Activated T-cell treated with anti-CD3 and anti-CD28 coated beads for 24 hours (primary cell): ENCODE results near the gene PCSK4.
"Not testable (repeated sequence)": the region's sequence is repeated elsewhere in the genome, so short reads cannot be mapped to it uniquely, and the experiment has no call there.

Experiments used
- DNase-seq: peaks from one replicate; pipeline ENCODE4 v3.0.0-alpha.2; 2020; ENCODE audit warnings: low read depth

The PCSK4 gene

GRCh38 chr19:1453525-1454364 is 36.4 kb downstream of the PCSK4 start:
- no peak for DNase-seq

- no peak for DNase-seq
These were observed 37.2 kb downstream of the PCSK4 start for GRCh38 chr19:1452802-1453524.

DNA sequence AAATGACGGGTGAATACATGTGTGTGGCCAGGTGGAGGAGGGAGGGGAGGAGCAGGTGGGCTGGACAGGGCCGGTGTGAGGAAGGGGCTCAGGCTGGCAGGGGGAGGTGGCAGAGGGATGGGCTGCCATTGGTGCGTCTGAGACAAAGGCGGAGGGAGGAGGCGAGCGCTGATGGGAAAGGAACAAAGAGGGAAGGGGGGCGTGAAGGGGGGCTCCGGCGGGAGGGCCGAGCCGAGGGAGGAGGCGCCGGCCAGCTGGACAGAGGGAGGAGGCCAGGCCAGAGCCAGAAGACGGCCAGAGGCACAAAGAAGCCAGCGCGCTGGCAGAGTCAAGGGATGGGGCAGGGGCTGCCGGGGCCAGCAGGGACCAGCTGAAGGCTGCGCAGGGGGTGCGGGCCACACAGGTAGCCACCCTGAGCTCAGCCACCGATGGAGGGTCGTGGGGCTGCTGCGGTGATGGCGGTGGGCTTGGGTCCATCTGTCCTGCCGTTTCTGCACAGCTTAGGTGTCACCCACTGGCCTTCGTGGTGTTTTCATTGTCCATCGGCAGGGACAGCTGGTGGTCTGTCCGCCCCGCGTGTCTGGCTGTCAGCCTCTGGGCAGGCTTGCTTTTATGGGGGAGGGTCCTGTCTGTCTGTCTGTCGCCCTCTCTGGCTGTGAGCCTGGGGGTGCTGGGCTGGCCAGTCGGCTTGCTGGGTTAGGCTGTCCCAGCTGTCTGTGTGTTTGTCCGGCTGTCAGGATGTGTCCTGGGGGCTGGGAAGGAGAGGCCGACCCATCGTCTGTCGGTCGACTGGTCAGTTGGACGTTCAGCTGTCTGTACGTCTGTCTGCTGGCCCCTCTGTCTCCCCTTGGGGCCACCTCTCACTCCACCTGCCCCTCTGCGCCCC is 38.0 kb downstream of the PCSK4 start:
- DNase-seq: no peak

DNA sequence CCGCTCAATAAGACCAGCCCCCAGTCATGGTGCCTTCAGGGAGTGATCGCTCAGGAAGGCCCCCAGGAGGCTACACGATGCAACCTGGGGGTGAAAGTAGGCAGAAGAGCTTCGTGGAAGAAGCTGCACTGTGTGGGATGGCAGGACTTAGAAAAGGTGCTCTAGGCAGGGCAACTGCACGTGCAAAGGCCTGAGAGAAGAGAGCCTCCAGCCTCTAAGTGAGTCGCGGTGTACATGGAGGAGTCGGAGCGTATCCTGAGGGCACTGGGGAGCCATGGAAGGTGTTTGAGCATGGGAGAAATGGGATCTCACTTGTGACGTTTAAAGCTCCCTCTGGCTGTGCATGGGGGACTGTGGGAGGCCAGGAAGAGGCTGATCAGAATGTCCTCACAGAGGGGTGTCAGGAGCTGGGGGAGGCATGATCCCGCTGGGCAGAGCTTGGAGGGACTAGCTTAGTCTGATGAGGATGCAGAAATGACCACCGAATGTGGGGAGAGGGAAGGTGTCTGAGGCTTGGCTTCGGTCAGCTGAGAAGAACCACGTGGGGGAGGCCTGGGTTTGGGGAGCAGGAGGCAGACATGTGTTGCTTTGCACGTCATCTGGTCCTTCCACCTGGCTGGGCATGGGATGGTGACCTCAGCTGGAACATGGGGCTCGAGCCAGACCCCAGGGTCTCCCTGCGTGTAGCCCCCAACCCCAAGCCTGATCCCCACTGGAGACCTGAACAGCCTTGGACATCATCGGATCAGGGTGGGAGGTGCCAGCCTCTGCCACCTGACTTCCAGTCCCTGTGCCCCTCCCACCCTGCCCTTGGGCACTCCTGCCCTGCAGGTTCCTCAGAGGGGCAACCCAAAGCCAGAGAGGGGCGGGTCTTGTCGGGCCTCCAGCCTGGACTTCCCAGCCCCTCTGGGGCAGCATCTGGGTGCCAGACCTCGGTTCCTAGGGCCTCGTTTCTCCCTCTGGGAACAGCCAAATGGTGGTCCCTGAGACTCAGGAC is 39.1 kb downstream of the PCSK4 start:
- no peak for DNase-seq

GRCh38 chr19:1449467-1450442 is 40.4 kb downstream of the PCSK4 start, which contains the start of gene APC2:
TSS of gene APC2 (plus strand) at chr19:1450121. CDS start at chr19:1453002, 2,881 bp downstream.
- DNase-seq: no peak

- no peak for DNase-seq
These were observed 42.2 kb downstream of the PCSK4 start for GRCh38 chr19:1447944-1448343.

DNA sequence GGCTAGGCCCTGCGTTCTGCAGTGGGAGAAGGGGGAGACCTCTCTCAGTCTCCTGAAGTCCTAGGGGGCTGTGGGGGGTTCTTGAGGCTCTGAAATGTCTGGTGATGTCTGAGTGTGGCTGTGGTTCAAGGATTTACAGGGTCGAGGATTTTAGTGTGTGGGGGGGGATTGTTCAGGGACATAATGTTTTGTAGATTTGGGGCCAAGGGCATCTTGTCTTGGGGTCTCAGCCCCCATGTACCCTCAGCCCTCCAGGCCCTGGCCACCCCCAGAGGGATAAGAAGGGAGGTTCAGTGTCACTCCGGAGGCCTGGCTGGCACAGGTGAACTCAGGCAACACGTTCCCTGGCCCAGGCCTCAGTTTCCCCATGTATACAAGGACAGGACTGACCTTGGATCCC is 42.6 kb downstream of the PCSK4 start:
- DNase-seq: no peak

DNA sequence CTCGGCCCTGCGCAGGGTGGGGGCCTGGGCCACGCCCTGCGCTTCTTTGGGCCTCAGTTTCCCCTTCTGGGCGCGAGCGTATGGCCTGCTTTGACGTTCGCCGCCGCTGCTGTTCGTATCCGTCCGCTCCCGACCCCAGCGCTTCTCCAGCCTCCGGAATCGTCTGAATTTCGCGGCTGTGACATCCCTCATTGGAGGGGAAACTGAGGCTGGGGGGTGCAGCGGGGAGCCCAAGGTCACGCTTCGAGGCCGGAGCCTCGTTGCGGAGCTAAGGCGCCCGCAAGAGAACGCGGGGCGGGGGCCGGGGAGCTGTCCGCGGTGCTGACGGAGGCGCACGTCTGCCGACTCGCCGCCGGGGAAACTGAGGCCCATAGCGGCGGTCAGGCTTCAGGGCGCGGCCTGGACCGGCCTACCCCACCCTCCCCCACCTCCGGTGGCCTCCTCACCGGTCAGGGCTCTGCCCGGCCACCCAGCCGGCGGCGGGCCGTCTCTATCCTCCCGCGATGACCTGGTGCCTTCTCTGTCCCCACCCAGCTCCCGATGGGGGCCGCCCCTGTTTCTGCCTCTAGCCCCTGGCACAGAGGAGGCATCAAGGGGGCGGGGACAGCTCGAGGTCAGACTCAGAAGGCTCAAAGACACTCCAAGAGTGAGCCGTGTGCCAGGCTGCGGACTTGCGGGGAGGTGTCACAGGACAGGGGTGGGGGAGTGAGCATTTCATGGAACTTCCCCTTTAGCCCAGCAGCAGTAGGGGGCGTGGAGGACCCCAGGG is 43.3 kb downstream of the PCSK4 start:
- no peak for DNase-seq

GRCh38 chr19:1445932-1446712 is 44.0 kb downstream of the PCSK4 start:
- DNase-seq: no peak

- DNase-seq: peak; percentile 72
These were observed 44.8 kb downstream of the PCSK4 start for GRCh38 chr19:1445185-1445931.

GRCh38 chr19:1441677-1442438 is 48.3 kb downstream of the PCSK4 start:
- DNase-seq: no peak

DNA sequence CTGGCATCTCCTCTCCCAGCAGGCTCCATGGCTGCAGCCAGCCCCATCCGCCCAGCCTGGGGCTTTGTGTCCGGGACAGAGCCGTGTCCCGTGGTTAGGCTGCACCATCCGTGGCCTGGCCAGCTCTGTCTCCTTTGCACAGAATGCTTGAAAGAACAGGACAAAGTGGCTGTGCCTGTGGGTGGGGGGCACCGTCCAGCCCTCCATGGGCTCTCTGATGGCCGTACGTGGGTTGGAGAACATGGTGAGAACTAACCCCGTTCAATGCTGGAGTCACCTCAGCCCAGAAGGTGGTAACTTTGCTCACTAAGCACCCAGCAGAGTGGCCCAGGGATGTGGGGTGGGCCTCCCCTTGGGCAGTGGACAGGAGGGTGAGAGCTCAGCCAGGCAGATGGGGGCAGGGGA is 49.1 kb downstream of the PCSK4 start:
- DNase-seq: no peak

DNA sequence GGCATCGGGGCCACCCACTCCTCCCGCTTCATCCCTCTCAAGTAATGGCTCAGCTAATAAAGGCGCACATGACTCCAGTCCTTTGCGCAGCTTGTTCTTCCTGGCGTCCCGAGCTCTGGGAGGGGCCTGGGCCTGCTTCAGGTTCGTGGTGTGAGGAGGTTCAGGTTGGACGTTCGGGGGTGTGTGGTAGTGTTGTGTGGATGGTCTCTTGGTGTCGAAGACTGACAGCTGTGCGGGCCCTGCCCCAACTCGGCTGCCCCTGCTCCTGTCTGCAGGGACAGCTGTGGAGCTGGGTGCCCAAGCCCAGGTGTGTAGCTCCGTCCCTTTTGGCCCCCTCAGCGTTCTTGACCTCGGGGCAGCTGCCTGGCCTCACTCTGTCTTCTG is 49.7 kb downstream of the PCSK4 start:
- no peak for DNase-seq

- DNase-seq: not testable (repeated sequence)
These were observed 50.4 kb downstream of the PCSK4 start for GRCh38 chr19:1439525-1440417.

DNA sequence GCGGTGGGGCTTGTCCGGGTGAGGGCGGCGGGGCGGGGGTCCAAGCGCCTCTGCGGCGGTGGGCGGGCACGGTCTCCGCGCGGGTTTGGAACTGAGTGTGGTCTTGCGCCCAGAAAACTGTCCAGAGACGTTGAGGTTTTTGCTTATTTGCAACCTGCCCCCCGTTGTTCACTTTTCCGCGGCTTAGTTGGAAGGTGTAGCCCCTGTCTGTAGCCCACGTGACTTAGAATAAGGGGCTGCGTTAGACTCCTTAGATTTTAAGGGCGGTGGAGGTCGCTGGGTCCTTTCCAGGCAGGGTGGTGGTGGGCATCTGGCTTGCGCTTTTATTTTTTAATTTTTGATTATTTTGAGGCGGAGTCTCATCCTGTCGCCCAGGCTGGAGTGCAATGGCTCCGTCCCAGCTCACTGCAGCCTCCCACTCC is 51.2 kb downstream of the PCSK4 start:
- DNase-seq: no peak
